ENCODE measurements around the gene SLC25A38. TPM values are rescaled to one million over a fixed set of nuclear protein-coding genes. Genes with fewer than 3 reads are reported as not detected.

The SLC25A38 gene
- total and polyA plus RNA-seq, 9 of the 15 experiments (the other 6 are each of a cell fraction or from before 2014, with no cell fraction given) = 13.5 to 51.1 (median 30.6) TPM

DNA sequence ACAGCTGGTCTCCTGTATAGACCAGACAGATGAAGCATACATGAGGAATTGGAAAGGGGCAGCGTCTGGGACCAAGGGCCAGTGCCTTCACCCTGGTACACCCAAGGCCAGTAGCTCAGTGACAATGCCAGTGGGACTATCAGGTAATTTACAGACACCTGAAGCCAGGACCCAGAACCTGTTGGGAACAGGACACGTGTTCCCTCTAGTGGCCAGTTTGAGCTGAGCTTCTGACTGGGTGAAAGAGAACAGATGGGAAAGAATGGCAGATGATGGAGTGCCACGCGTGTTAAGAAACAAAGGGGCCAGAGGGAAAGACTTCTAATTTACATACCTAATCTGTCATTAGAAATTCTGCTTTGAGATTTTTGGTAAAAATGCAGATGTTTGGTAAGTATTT is 5.1 kb upstream of the SLC25A38 start (continued):
- TF ChIP-seq GTF2A2 (tag; IDR thresholded peaks at IDR 0.05) = no peak
- no peak for TF ChIP-seq ZNF277 (CRISPR knock-in tag; IDR thresholded peaks at IDR 0.05; ENCODE audit: borderline replicate concordance)
- no peak for TF ChIP-seq ZNF449 (CRISPR knock-in tag; IDR thresholded peaks at IDR 0.05)
- no peak for TF ChIP-seq ZBTB26 (CRISPR knock-in tag; IDR thresholded peaks at IDR 0.05)
- no peak for TF ChIP-seq ATF7 (IDR thresholded peaks at IDR 0.05)
- TF ChIP-seq GABPA (tag; conservative IDR thresholded peaks at IDR 0.05; ENCODE audit: low read depth) = no peak
- no peak for TF ChIP-seq TEAD4 (IDR thresholded peaks at IDR 0.05; ENCODE audit: low read length)
- TF ChIP-seq TEAD4 (CRISPR knock-in tag; IDR thresholded peaks at IDR 0.05; ENCODE audit: borderline replicate concordance) = no peak
- TF ChIP-seq, protein P1, sequence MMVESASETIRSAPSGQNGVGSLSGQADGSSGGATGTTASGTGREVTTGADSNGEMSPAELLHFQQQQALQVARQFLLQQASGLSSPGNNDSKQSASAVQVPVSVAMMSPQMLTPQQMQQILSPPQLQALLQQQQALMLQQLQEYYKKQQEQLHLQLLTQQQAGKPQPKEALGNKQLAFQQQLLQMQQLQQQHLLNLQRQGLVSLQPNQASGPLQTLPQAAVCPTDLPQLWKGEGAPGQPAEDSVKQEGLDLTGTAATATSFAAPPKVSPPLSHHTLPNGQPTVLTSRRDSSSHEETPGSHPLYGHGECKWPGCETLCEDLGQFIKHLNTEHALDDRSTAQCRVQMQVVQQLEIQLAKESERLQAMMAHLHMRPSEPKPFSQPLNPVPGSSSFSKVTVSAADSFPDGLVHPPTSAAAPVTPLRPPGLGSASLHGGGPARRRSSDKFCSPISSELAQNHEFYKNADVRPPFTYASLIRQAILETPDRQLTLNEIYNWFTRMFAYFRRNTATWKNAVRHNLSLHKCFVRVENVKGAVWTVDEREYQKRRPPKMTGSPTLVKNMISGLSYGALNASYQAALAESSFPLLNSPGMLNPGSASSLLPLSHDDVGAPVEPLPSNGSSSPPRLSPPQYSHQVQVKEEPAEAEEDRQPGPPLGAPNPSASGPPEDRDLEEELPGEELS (CRISPR knock-in tag; IDR thresholded peaks at IDR 0.05; ENCODE audit: borderline replicate concordance) = no peak
- TF ChIP-seq POLR2A (conservative IDR thresholded peaks at IDR 0.05) = no peak
- no peak for TF ChIP-seq HDGF (IDR thresholded peaks at IDR 0.05)
- TF ChIP-seq KAT7 (CRISPR knock-in tag; IDR thresholded peaks at IDR 0.05; ENCODE audit: borderline replicate concordance) = no peak
- TF ChIP-seq, protein P2, sequence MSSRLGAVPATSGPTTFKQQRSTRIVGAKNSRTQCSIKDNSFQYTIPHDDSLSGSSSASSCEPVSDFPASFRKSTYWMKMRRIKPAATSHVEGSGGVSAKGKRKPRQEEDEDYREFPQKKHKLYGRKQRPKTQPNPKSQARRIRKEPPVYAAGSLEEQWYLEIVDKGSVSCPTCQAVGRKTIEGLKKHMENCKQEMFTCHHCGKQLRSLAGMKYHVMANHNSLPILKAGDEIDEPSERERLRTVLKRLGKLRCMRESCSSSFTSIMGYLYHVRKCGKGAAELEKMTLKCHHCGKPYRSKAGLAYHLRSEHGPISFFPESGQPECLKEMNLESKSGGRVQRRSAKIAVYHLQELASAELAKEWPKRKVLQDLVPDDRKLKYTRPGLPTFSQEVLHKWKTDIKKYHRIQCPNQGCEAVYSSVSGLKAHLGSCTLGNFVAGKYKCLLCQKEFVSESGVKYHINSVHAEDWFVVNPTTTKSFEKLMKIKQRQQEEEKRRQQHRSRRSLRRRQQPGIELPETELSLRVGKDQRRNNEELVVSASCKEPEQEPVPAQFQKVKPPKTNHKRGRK (tag; IDR thresholded peaks at IDR 0.05) = no peak
- no peak for TF ChIP-seq RREB1 (CRISPR knock-in tag; IDR thresholded peaks at IDR 0.05)
- TF ChIP-seq XRCC3 (IDR thresholded peaks at IDR 0.05) = no peak

Data from K562 (cell line).